Measurements from ENCODE around the gene TSKS. TPM values are rescaled to one million over a fixed set of nuclear protein-coding genes. Genes with fewer than 3 reads are reported as not detected.

Gene TSKS
- total RNA-seq, 4 donors from 2014 or later = 0.49 to 4.0 TPM; not detected in 2

GRCh38 chr19:49749771-49750170 lies 13.3 kb downstream of the TSKS start:
- DNase-seq (ENCODE audit: low spot score in 2 of 2) = no peak
- H3K4me3 ChIP-seq (ENCODE audit: low read depth, poor library complexity, severe bottlenecking) = no peak overlapping the region
- intact Hi-C loops (cut with DNase I; ENCODE audit: low total_unique reads) = no loop called here
- 59 to 88% methylated on average over 1 of the region's 1 CpG for WGBS, 2 donors
- TF ChIP-seq CTCF (IDR thresholded peaks at IDR 0.05) (no peak), POLR2A (IDR thresholded peaks at IDR 0.05) (no peak)

- no peak overlapping the region for H3K4me3 ChIP-seq (ENCODE audit: low read depth, poor library complexity, severe bottlenecking)
- TF ChIP-seq POLR2A (IDR thresholded peaks at IDR 0.05) (no peak), CTCF (IDR thresholded peaks at IDR 0.05) (no peak)
- WGBS, 2 donors = 72 to 85% methylated on average over 6 of the region's 6 CpGs
- no peak for DNase-seq (ENCODE audit: low spot score in 2 of 2)
- intact Hi-C loops (cut with DNase I; ENCODE audit: low total_unique reads) = no loop called here
Observed at GRCh38 chr19:49749055-49749716, 13.9 kb downstream of the TSKS start.

- WGBS, 2 donors = 56 to 65% methylated on average over 50 to 52 of the region's 52 CpGs
- no peak for TF ChIP-seq POLR2A (IDR thresholded peaks at IDR 0.05)
- TF ChIP-seq CTCF (IDR thresholded peaks at IDR 0.05) = no peak
- H3K4me3 ChIP-seq (ENCODE audit: low read depth, poor library complexity, severe bottlenecking) = no peak overlapping the region
- intact Hi-C loops (cut with DNase I; ENCODE audit: low total_unique reads) = no loop called here
- peak in 1 of 2 donors; percentile 88 for DNase-seq (ENCODE audit: low spot score in 2 of 2)
Observed at GRCh38 chr19:49746206-49746958, 16.7 kb downstream of the TSKS start.

- TF ChIP-seq POLR2A (IDR thresholded peaks at IDR 0.05) (no peak), CTCF (IDR thresholded peaks at IDR 0.05) (no peak)
- 89 to 91% methylated on average over 22 to 23 of the region's 23 CpGs for WGBS, 2 donors
- intact Hi-C loops (cut with DNase I; ENCODE audit: low total_unique reads) = no loop called here
- no peak overlapping the region for H3K4me3 ChIP-seq (ENCODE audit: low read depth, poor library complexity, severe bottlenecking)
- no peak for DNase-seq (ENCODE audit: low spot score in 2 of 2)
Observed at GRCh38 chr19:49744946-49745381, 18.1 kb downstream of the TSKS start.

- no peak for DNase-seq (ENCODE audit: low spot score in 2 of 2)
- TF ChIP-seq CTCF (IDR thresholded peaks at IDR 0.05) (no peak), POLR2A (IDR thresholded peaks at IDR 0.05) (no peak)
- H3K4me3 ChIP-seq (ENCODE audit: low read depth, poor library complexity, severe bottlenecking) = no peak overlapping the region
- intact Hi-C loops (cut with DNase I; ENCODE audit: low total_unique reads) = no loop called here
- whole genome bisulfite sequencing, 2 donors = 90 to 91% methylated on average over 9 of the region's 9 CpGs
Observed at GRCh38 chr19:49741210-49741844, 21.8 kb downstream of the TSKS start.
